GM19023 (cell line): ENCODE results near the gene TRPM7.
"Not testable (repeated sequence)": the region's sequence is repeated elsewhere in the genome, so short reads cannot be mapped to it uniquely, and the experiment has no call there.

ENCODE experiments used
- ATAC-seq: cut with Tn5 transposase; IDR thresholded peaks from one replicate; pipeline ENCODE4 v1.9.1; 2021; ENCODE audit warnings: mild to moderate bottlenecking, moderate library complexity; ENCODE audit not compliant: unreplicated experiment

TRPM7 gene

GRCh38 chr15:50590288-50590687 is 96.3 kb downstream of the TRPM7 start:
- ATAC-seq: no peak

GRCh38 chr15:50577492-50577891 is 109.1 kb downstream of the TRPM7 start:
- ATAC-seq: no peak

- ATAC-seq: no peak
Observed at GRCh38 chr15:50576166-50576565, 110.4 kb downstream of the TRPM7 start.

- ATAC-seq: not testable (repeated sequence)
Observed at GRCh38 chr15:50573842-50574241, 112.8 kb downstream of the TRPM7 start.

GRCh38 chr15:50563756-50564155 is 122.8 kb downstream of the TRPM7 start:
- ATAC-seq: no peak

GRCh38 chr15:50562735-50563640 is 123.6 kb downstream of the TRPM7 start:
- no peak for ATAC-seq

- ATAC-seq: no peak
Observed at GRCh38 chr15:50558012-50558411, 128.6 kb downstream of the TRPM7 start.

GRCh38 chr15:50556642-50557371 is 129.8 kb downstream of the TRPM7 start:
- no peak for ATAC-seq

- ATAC-seq: no peak
Observed at GRCh38 chr15:50552238-50552637, 134.4 kb downstream of the TRPM7 start.

- ATAC-seq: no peak
Observed at GRCh38 chr15:50549326-50549725, 137.3 kb downstream of the TRPM7 start.

GRCh38 chr15:50546566-50546965 is 140.0 kb downstream of the TRPM7 start, which contains the start of gene USP50:
Gene USP50, minus strand, starts transcription at chr15:50546666. Its CDS starts 141 bp downstream, at chr15:50546525.
- ATAC-seq: no peak

- ATAC-seq: no peak
Observed at GRCh38 chr15:50544368-50544767, 142.2 kb downstream of the TRPM7 start.

- no peak for ATAC-seq
Observed at GRCh38 chr15:50543556-50543955, 143.0 kb downstream of the TRPM7 start.

- no peak for ATAC-seq
Observed at GRCh38 chr15:50542887-50543210, 143.7 kb downstream of the TRPM7 start.

GRCh38 chr15:50531766-50532165 is 154.8 kb downstream of the TRPM7 start:
- no peak for ATAC-seq

- no peak for ATAC-seq
Observed at GRCh38 chr15:50531163-50531562, 155.4 kb downstream of the TRPM7 start.

- no peak for ATAC-seq
Observed at GRCh38 chr15:50523851-50524251, 162.7 kb downstream of the TRPM7 start.

GRCh38 chr15:50519740-50520425 is 166.7 kb downstream of the TRPM7 start:
- ATAC-seq: no peak

- ATAC-seq: no peak
Observed at GRCh38 chr15:50513001-50513400, 173.6 kb downstream of the TRPM7 start.
